GM19455 (cell line): ENCODE data around the gene KIAA2012.
A peak's percentile ranks its signal among the peaks of the same experiment; 100 is the strongest.

Experiments used
- ATAC-seq: cut with Tn5 transposase; IDR thresholded peaks from one replicate; pipeline ENCODE4 v1.9.1; 2021; ENCODE audit not compliant: unreplicated experiment

The KIAA2012 gene

GRCh38 chr2:202072737-202073401 is at the start of gene KIAA2012:
KIAA2012 (plus strand) TSS chr2:202073255; CDS start chr2:202073628, 373 bp downstream.
- ATAC-seq = no peak

GRCh38 chr2:202023904-202024266 is 49.2 kb upstream of the KIAA2012 start:
- ATAC-seq = no peak

- ATAC-seq = no peak
Observed at GRCh38 chr2:202024871-202025270, 48.2 kb upstream of the KIAA2012 start.

- no peak for ATAC-seq
Observed at GRCh38 chr2:202025816-202026215, 47.2 kb upstream of the KIAA2012 start.

DNA sequence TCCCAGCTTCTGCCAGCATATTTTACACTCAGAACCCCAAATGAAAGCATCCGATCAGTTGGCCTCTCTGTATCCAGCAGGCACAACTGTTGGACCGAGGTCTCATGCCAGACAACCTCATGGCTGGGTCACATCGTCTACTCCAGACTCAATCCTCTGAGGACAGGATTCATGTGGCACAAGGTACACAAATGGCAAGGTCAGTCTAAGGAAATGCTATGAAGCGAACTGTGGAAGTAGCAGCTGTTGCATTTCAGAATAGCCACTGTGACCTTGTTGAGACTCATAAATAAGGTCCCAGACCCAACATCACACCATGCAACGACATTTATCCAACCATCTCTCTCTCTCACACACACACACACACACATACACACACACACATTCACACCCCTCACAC is 46.5 kb upstream of the KIAA2012 start:
- ATAC-seq = no peak

GRCh38 chr2:202030691-202031090 is 42.4 kb upstream of the KIAA2012 start:
- ATAC-seq = no peak

DNA sequence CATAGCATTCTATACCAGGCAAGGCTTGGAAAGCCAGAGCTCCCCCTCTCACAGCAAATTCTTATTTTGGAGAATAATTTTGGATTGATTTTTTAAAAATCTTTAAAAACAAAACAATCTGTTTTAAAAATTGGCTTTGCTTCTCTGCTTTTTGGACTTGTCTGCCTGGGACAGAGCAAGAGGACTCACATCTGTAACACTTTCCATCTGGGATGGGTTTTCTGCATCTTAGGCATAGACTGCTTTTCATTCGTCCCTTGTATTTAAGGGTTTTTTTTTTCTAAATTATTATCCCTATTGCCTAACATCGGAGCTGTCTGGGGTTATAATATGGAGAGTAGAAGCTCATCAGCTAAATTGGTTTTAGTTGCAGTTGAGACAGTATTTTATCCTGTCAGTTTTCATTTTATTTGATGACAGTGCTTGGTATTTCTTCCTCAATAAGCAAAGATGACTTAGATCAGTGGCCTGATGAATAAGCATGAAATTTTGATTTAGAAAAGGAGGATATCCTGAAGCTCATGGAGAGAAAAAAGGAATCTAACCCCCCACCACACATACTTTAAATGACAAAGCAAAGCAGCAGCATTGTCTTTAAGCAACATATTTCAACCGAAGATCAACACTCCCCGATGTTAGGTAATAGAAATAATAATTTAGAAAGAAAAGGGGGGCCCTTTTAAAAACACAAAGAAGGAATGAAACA is 41.7 kb upstream of the KIAA2012 start:
- ATAC-seq = no peak

- peak; percentile 4 for ATAC-seq
Observed at GRCh38 chr2:202032846-202033316, 40.2 kb upstream of the KIAA2012 start.

- peak; percentile 86 for ATAC-seq
Observed at GRCh38 chr2:202033317-202034248, 39.5 kb upstream of the KIAA2012 start, which contains the start of gene FZD7. FZD7 (plus strand) TSS chr2:202033855; CDS start chr2:202034648, 793 bp downstream.

DNA sequence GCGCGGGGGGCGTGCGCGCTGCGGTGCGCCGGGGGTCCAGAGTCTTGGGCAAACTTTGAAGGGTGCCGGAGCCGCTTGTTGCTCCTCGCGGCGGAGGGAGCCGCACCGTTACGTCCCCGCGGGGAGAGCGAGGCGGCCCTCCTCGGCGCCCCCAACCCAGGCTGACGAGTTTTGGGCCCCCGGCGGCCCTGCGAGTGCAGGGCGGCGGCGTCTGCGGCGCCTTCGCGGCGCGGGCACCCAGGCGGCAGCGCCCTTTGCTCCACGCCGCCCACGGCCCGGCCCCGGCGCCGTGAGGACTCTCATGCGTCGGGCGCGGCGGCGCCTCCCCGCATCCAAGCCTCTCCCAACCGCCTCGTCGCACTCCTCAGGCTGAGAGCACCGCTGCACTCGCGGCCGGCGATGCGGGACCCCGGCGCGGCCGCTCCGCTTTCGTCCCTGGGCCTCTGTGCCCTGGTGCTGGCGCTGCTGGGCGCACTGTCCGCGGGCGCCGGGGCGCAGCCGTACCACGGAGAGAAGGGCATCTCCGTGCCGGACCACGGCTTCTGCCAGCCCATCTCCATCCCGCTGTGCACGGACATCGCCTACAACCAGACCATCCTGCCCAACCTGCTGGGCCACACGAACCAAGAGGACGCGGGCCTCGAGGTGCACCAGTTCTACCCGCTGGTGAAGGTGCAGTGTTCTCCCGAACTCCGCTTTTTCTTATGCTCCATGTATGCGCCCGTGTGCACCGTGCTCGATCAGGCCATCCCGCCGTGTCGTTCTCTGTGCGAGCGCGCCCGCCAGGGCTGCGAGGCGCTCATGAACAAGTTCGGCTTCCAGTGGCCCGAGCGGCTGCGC is 38.6 kb upstream of the KIAA2012 start:
- ATAC-seq = peak; percentile 12

DNA sequence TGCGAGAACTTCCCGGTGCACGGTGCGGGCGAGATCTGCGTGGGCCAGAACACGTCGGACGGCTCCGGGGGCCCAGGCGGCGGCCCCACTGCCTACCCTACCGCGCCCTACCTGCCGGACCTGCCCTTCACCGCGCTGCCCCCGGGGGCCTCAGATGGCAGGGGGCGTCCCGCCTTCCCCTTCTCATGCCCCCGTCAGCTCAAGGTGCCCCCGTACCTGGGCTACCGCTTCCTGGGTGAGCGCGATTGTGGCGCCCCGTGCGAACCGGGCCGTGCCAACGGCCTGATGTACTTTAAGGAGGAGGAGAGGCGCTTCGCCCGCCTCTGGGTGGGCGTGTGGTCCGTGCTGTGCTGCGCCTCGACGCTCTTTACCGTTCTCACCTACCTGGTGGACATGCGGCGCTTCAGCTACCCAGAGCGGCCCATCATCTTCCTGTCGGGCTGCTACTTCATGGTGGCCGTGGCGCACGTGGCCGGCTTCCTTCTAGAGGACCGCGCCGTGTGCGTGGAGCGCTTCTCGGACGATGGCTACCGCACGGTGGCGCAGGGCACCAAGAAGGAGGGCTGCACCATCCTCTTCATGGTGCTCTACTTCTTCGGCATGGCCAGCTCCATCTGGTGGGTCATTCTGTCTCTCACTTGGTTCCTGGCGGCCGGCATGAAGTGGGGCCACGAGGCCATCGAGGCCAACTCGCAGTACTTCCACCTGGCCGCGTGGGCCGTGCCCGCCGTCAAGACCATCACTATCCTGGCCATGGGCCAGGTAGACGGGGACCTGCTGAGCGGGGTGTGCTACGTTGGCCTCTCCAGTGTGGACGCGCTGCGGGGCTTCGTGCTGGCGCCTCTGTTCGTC is 37.7 kb upstream of the KIAA2012 start:
- ATAC-seq = no peak

GRCh38 chr2:202035941-202036372 is 37.1 kb upstream of the KIAA2012 start:
- ATAC-seq = no peak

DNA sequence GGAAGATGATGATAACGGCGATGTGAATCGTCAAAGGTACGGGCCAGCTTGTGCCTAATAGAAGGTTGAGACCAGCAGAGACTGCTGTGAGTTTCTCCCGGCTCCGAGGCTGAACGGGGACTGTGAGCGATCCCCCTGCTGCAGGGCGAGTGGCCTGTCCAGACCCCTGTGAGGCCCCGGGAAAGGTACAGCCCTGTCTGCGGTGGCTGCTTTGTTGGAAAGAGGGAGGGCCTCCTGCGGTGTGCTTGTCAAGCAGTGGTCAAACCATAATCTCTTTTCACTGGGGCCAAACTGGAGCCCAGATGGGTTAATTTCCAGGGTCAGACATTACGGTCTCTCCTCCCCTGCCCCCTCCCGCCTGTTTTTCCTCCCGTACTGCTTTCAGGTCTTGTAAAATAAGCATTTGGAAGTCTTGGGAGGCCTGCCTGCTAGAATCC is 36.4 kb upstream of the KIAA2012 start:
- no peak for ATAC-seq

- ATAC-seq = no peak
Observed at GRCh38 chr2:202037086-202037485, 36.0 kb upstream of the KIAA2012 start.

- ATAC-seq = no peak
Observed at GRCh38 chr2:202038471-202039277, 34.4 kb upstream of the KIAA2012 start.

DNA sequence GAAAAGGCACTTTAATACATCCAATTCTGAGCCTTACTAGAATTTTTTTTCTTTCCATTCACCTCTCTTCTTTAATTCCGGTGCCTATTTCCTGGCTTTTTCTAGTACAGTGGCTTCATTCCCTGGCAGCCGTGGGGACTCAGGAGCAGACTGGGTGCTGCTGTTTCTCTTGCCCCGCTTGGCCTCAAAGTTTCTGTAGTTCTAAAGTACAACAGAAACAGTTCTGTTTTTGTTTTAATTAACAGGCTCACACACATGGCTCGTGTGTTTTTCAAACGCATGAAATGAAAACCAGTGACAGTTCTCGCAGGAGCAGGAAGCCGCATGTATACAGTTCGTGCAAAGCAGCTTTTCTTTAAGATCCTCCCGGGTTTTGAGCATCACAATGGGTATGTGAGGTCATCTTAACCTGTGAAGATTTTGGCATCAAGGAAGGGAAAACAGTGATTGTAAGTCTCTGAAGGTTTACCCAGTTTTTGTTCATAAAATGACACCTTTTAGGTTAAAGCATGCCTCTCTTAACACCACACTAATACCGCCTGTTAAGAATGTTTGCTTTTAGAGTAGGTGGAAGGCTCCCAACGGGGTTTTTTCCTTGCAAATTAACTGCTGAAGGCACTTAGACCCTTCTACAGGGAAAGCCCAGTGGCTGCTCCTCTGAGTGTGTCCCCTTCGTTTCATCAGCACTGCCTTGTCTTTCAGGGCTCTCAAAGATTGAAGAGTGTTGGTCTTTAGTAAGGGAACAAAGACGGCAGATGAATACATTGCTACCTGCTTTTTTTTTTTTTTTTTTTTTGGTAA is 33.6 kb upstream of the KIAA2012 start:
- ATAC-seq = no peak

GRCh38 chr2:202040079-202040844 is 32.8 kb upstream of the KIAA2012 start:
- ATAC-seq = no peak
